GM23248 (cell line): Measurements from ENCODE around the gene TBRG4. TPM values are rescaled to one million over a fixed set of nuclear protein-coding genes. Genes with fewer than 3 reads are reported as not detected.
A peak's percentile ranks its signal among the peaks of the same experiment; 100 is the strongest.

Experiments used
- DNase-seq: peaks from one replicate; pipeline ENCODE4 v3.0.0-alpha.2; 2015
- H2AFZ ChIP-seq: fragments of 200-600 bp; sonication (generic); 2 replicates; pipeline ENCODE4 v1.6.1; 2016; ENCODE audit warnings: antibody characterized with exemption
- H3F3A ChIP-seq: fragments of 200-600 bp; sonication (generic); 2 replicates; pipeline ENCODE4 v1.6.1; 2016; ENCODE audit warnings: mild to moderate bottlenecking, antibody characterized with exemption, mixed run types; ENCODE audit not compliant: insufficient read depth
- H3K27ac ChIP-seq: fragments of 200-600 bp; sonication (generic); 2 replicates; pipeline ENCODE4 v1.5.1; 2016; ENCODE audit warnings: mild to moderate bottlenecking
- H3K27me3 ChIP-seq: fragments of 200-600 bp; sonication (generic); replicated peaks from 2 replicates; pipeline ENCODE4 v1.6.1; 2016; ENCODE audit warnings: mild to moderate bottlenecking; ENCODE audit not compliant: insufficient read depth
- H3K36me3 ChIP-seq: fragments of 200-600 bp; sonication (generic); 2 replicates; pipeline ENCODE4 v1.6.1; 2016; ENCODE audit warnings: low read depth, mild to moderate bottlenecking
- H3K4me1 ChIP-seq: fragments of 200-600 bp; sonication (generic); 2 replicates; pipeline ENCODE4 v1.6.1; 2016; ENCODE audit warnings: mild to moderate bottlenecking; ENCODE audit not compliant: insufficient read depth
- H3K4me2 ChIP-seq: fragments of 200-600 bp; sonication (generic); one replicate; pipeline ENCODE4 v1.6.1; 2016; ENCODE audit warnings: mild to moderate bottlenecking; ENCODE audit not compliant: unreplicated experiment
- H3K4me3 ChIP-seq: fragments of 200-600 bp; sonication (generic); 2 replicates; pipeline ENCODE4 v1.5.1; 2016; ENCODE audit warnings: mild to moderate bottlenecking
- H3K79me2 ChIP-seq: fragments of 200-600 bp; sonication (generic); 2 replicates; pipeline ENCODE4 v1.6.1; 2016; ENCODE audit warnings: mild to moderate bottlenecking; ENCODE audit not compliant: insufficient read depth
- H3K9ac ChIP-seq: fragments of 200-600 bp; sonication (generic); 2 replicates; pipeline ENCODE4 v1.6.1; 2016; ENCODE audit warnings: mild to moderate bottlenecking
- H3K9me2 ChIP-seq: fragments of 200-600 bp; sonication (generic); 2 replicates; pipeline ENCODE4 v1.6.1; 2016; ENCODE audit warnings: mixed run types, mild to moderate bottlenecking, moderate library complexity; ENCODE audit not compliant: insufficient read depth
- H3K9me3 ChIP-seq: fragments of 200-600 bp; sonication (generic); one replicate; pipeline ENCODE4 v1.6.1; 2017; ENCODE audit warnings: low read depth
- H4K20me1 ChIP-seq: fragments of 200-600 bp; sonication (generic); 2 replicates; pipeline ENCODE4 v1.6.0; 2016; ENCODE audit not compliant: insufficient read depth
- EZH2 ChIP-seq: fragments of 200-600 bp; sonication (generic); IDR thresholded peaks from 2 replicates; pipeline ENCODE4 v1.6.1; 2018; ENCODE audit warnings: antibody characterized with exemption, mild to moderate bottlenecking; ENCODE audit not compliant: insufficient read depth, poor library complexity, severe bottlenecking
- EZH2phosphoT487 ChIP-seq: fragments of 200-600 bp; sonication (generic); IDR thresholded peaks from 2 replicates; pipeline ENCODE4 v1.6.1; 2018; ENCODE audit warnings: antibody characterized with exemption, moderate library complexity, mild to moderate bottlenecking, low read depth; ENCODE audit not compliant: insufficient read depth
- WGBS, 2 experiments: methylation state at CpG; one replicate each; pipeline ENCODE4 v1.1.6; 2015 to 2017; ENCODE audit warnings: low lambda C conversion rate in 2 of 2, low coverage in 1 of 2; ENCODE audit errors: missing lambda C conversion rate in 2 of 2; 5-methylcytosine and 5-hydroxymethylcytosine counted together
- in situ Hi-C: fragments of 300-500 bp; cut with MboI; formaldehyde crosslinking; loops from 2 replicates; pipeline ENCODE4 v1.15.0; 2020
- polyA plus RNA-seq: library from polyadenylated mRNA; unstranded; fragments of >200 nt; fragmentation: Nextera tagmentation; extraction: Ambion mirVana; gene quantifications from 2 replicates; pipeline ENCODE4 v1.2.1, GENCODE V29; 2016
- total RNA-seq: library from RNA; depleted of rRNA; stranded (reverse); fragments of >200 nt; shearing (Covaris generic); gene quantifications from 2 replicates; pipeline ENCODE4 v1.2.3, GENCODE V29; 2014

The TBRG4 gene
- total and polyA plus RNA-seq, 2 experiments from 2014 or later, result 55.8 to 62.7 TPM

DNA sequence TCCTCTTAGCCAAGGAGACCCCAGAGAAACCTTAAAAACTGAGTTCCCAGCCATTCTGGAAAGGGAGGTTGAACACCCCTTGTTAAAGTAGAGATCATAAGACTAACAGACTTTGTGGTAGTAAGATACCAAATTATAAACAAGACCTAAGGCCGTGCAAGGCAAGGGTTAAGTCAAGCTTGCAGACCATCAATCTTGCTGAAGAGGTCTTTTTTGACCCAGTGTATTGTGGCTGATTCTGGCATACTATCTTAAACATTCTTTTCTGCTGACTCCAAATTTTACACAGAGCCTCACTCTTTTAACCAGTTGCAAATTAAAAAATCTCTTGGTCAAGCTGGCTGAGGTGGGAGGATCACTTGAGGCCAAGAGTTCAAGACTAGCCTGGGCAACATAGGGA is 1.2 kb upstream of the TBRG4 start:
- Histone ChIP-seq H3K4me1 (peaks cover 11% of the 10 kb centered on the region), H3K4me2 (peak overlapping the region; percentile 80), H3K36me3 (peaks cover 14% of the 10 kb centered on the region; the same call in 1 of the 2 replicates), H2AFZ (peak overlapping the region; percentile 86), H3K27me3 (no peaks in the 10 kb centered on the region), H3F3A (0 out of 2 replicates have a peak, but pooled peaks cover 3% of the 10 kb centered on the region), H4K20me1 (no peaks in the 10 kb centered on the region), H3K9me2 (no peaks in the 10 kb centered on the region), H3K79me2 (peaks cover 38% of the 10 kb centered on the region), H3K9me3 (no peaks in the 10 kb centered on the region), H3K27ac (peak overlapping the region; percentile 95), H3K4me3 (peak overlapping the region; percentile 86), H3K9ac (peak overlapping the region; percentile 93)
- 87 to 95% methylated on average over 1 of the region's 1 CpG for WGBS, 2 experiments
- TF ChIP-seq EZH2phosphoT487, result no peak
- no peak for TF ChIP-seq EZH2
- in situ Hi-C loops, result loop anchor here (25.0 kb wide), 1 partner anchor 525 kb away; the partner anchor contains the start of gene TMED4
- peak; percentile 52 for DNase-seq

DNA sequence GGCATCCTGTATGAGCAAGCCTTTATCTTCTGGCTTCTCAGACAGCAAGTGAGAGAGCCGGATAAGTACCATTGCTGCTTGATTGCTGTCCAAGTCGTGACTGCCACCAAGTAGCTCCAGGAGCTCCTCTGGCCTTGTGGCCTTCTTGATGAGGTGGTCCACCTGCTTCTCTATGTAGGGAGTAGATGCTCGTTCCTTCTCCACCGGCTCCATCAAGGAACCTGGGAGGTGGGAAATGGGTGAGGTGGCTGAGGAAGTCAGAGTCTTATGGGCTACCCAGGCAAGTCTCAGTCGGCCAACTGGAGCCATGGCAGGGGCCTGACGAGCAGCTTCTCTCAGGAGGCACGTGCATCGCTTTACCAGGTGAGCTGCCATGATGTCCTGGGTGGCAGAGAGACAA is 2.6 kb downstream of the TBRG4 start:
- Histone ChIP-seq H3K4me2 (no peak overlapping the region), H4K20me1 (no peaks in the 10 kb centered on the region), H3K4me1 (peaks cover 11% of the 10 kb centered on the region), H3K36me3 (peaks cover 35% of the 10 kb centered on the region; the same call in 1 of the 2 replicates), H3F3A (0 out of 2 replicates have a peak, but pooled peaks cover 3% of the 10 kb centered on the region), H2AFZ (no peak overlapping the region), H3K27me3 (no peaks in the 10 kb centered on the region), H3K4me3 (no peak overlapping the region), H3K9ac (no peak overlapping the region), H3K9me2 (no peaks in the 10 kb centered on the region), H3K79me2 (peaks cover 67% of the 10 kb centered on the region), H3K9me3 (no peaks in the 10 kb centered on the region), H3K27ac (no peak overlapping the region)
- DNase-seq, result no peak
- TF ChIP-seq EZH2phosphoT487, result no peak
- no peak for TF ChIP-seq EZH2
- in situ Hi-C loops, result loop anchor here (25.0 kb wide), 1 partner anchor 522 kb away; the partner anchor contains the start of gene TMED4
- 95 to 97% methylated on average over 8 of the region's 8 CpGs for WGBS, 2 experiments

DNA sequence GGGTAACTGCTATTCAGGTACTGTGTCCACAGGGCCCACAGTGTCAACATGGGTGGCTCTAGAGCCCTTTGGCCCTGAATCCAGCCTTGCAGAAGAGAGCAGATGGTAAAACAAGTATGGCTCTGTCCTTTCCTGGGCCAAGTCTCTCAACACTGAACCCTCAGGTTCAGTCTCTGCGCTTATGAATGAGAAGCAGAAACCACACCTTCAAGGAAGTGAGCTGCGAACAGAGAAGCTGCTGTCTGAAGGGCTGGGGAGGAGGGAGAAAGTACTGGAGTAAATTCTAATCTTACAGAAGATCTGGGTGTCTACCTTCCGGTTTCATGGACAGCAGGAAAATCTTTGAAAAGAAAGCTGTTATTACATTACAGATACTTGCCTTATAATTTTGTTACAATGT is 4.1 kb downstream of the TBRG4 start:
- no peaks in the 10 kb centered on the region for H4K20me1 ChIP-seq
- no peak overlapping the region for H3K4me3 ChIP-seq
- H3K4me1 ChIP-seq, result peaks cover 7% of the 10 kb centered on the region
- H3K9ac ChIP-seq, result 0 out of 2 replicates have a peak overlapping the region, but pooled peaks have one; percentile 24
- no peak overlapping the region for H2AFZ ChIP-seq
- no peaks in the 10 kb centered on the region for H3K9me2 ChIP-seq
- H3K79me2 ChIP-seq, result peaks cover 67% of the 10 kb centered on the region
- in situ Hi-C loops, result loop anchor here (25.0 kb wide), 1 partner anchor 520 kb away; the partner anchor contains the start of gene TMED4
- H3K27ac ChIP-seq, result no peak overlapping the region
- H3K27me3 ChIP-seq, result no peaks in the 10 kb centered on the region
- 97 to 98% methylated on average over 3 of the region's 3 CpGs for WGBS, 2 experiments
- H3K9me3 ChIP-seq, result no peaks in the 10 kb centered on the region
- H3K36me3 ChIP-seq, result peaks cover 35% of the 10 kb centered on the region; the same call in 1 of the 2 replicates
- DNase-seq, result no peak
- H3F3A ChIP-seq, result 0 out of 2 replicates have a peak, but pooled peaks cover 3% of the 10 kb centered on the region
- TF ChIP-seq EZH2phosphoT487, result no peak
- TF ChIP-seq EZH2, result no peak
- no peak overlapping the region for H3K4me2 ChIP-seq

DNA sequence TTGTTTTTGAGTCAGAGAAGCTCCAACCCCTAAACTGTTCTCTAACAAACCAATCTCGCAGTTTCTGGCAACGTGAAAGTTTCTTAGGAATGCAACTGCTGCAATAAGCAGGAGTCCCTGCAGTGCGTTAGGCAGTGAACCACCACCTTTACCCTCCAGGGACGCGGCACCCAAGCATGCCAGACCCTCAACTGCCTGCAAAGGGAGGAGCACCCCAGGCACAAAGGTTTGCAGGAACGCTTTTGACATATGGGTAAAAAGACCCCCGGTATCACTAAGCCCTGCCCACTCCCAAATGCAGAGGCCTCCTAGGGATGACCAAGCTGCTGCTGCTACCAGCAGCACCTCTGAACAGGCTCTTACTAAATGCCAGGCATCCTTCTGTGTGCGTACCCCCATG is 4.7 kb downstream of the TBRG4 start:
- in situ Hi-C loops, result loop anchor here (25.0 kb wide), 1 partner anchor 520 kb away; the partner anchor contains the start of gene TMED4
- Histone ChIP-seq H3K79me2 (peaks cover 67% of the 10 kb centered on the region), H3K27ac (no peak overlapping the region), H3K4me3 (no peak overlapping the region), H2AFZ (no peak overlapping the region), H3K36me3 (peaks cover 38% of the 10 kb centered on the region; the same call in 1 of the 2 replicates), H3K4me2 (no peak overlapping the region), H3K9me3 (no peaks in the 10 kb centered on the region), H3K4me1 (0 out of 2 replicates have a peak, but pooled peaks cover 5% of the 10 kb centered on the region), H3K9me2 (no peaks in the 10 kb centered on the region), H3K9ac (no peak overlapping the region), H3F3A (no peaks in the 10 kb centered on the region), H3K27me3 (no peaks in the 10 kb centered on the region), H4K20me1 (no peaks in the 10 kb centered on the region)
- TF ChIP-seq EZH2 (no peak), EZH2phosphoT487 (no peak)
- DNase-seq, result no peak
- 62 to 65% methylated on average over 8 of the region's 8 CpGs for WGBS, 2 experiments
